Measurements from ENCODE around the gene GPA33. TPM values are rescaled to one million over a fixed set of nuclear protein-coding genes. Genes with fewer than 3 reads are reported as not detected.
"Not testable (repeated sequence)": the region's sequence is repeated elsewhere in the genome, so short reads cannot be mapped to it uniquely, and the experiment has no call there.

The GPA33 gene
- total RNA-seq, 4 donors from 2014 or later, result 0.29 TPM; not detected in 3

DNA sequence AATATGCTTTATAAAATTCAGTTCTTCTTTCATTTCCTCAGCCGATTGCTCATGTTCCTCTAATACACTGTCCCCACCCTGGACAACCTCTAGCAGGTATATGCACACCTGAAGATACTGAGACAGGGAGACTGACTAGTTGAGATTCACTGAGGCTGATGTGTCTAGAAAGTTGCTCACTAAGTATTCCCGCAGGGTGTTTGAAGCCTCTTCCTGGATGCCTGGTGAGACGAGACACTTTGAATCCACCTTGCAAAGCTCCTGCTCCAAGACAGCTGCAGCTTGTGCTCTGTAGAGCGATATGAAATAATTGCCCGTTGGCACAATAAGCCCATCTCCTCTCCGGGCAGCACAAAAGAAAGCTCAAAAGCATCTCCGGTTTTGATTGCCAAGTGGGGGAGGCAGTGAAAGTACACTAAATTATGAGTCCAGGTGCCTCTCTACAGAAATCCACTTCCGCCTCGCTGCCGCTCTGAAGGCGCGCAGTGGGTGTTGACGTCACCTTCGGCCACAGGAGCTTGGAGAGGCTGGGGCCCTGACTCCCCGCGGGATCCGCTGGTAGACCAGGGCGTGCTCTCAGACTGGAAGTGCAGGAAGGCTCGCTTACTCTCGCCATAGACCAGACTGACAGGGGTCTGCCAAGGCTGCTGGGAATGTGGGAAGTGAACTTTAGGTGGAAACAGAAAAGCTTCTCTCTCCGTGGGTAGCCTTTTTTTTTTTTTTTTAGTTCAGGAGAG lies 46.3 kb downstream of the GPA33 start:
- Histone ChIP-seq H3K27me3 (no peaks in the 10 kb centered on the region), H3K4me1 (no peaks in the 10 kb centered on the region), H3K4me3 (peak overlapping the region in 1 of 2 donors; percentile 23), H3K9me3 (no peaks in the 10 kb centered on the region), H3K36me3 (no peaks in the 10 kb centered on the region), H3K27ac (no peak overlapping the region)
- intact Hi-C loops (cut with DNase I; ENCODE audit: low total_unique reads), result no loop called here
- no peak for TF ChIP-seq POLR2A (IDR thresholded peaks at IDR 0.05)
- TF ChIP-seq, protein P1, sequence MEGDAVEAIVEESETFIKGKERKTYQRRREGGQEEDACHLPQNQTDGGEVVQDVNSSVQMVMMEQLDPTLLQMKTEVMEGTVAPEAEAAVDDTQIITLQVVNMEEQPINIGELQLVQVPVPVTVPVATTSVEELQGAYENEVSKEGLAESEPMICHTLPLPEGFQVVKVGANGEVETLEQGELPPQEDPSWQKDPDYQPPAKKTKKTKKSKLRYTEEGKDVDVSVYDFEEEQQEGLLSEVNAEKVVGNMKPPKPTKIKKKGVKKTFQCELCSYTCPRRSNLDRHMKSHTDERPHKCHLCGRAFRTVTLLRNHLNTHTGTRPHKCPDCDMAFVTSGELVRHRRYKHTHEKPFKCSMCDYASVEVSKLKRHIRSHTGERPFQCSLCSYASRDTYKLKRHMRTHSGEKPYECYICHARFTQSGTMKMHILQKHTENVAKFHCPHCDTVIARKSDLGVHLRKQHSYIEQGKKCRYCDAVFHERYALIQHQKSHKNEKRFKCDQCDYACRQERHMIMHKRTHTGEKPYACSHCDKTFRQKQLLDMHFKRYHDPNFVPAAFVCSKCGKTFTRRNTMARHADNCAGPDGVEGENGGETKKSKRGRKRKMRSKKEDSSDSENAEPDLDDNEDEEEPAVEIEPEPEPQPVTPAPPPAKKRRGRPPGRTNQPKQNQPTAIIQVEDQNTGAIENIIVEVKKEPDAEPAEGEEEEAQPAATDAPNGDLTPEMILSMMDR (IDR thresholded peaks at IDR 0.05), result no peak
- peak; percentile 51 to 54 for DNase-seq

DNA sequence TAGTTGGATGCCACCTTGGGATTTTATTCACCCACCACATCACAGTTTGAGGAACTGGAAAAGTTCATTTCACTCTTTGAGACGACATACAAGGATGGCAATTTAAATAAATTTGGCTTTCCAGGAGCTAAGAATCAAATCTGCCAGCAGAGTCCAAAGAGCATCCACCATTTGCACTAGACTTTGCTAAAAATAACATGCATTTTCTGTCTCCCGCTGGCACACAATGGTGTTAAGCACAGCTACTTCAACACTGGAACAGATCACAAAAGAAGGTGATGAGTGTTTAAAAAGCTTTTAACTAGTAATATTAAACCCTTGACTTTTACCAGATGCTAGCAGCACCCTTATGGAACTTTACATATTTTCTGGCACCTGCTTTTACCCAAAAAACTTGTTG lies 56.5 kb downstream of the GPA33 start:
- no peak overlapping the region for H3K4me3 ChIP-seq
- intact Hi-C loops (cut with DNase I; ENCODE audit: low total_unique reads), result no loop called here
- TF ChIP-seq POLR2A (IDR thresholded peaks at IDR 0.05), result no peak
- TF ChIP-seq, protein P1 (IDR thresholded peaks at IDR 0.05), result no peak
- H3K36me3 ChIP-seq, result no peaks in the 10 kb centered on the region
- no peaks in the 10 kb centered on the region for H3K4me1 ChIP-seq
- no peak for DNase-seq
- H3K27me3 ChIP-seq, result no peaks in the 10 kb centered on the region
- H3K9me3 ChIP-seq, result no peaks in the 10 kb centered on the region
- no peak overlapping the region for H3K27ac ChIP-seq

DNA sequence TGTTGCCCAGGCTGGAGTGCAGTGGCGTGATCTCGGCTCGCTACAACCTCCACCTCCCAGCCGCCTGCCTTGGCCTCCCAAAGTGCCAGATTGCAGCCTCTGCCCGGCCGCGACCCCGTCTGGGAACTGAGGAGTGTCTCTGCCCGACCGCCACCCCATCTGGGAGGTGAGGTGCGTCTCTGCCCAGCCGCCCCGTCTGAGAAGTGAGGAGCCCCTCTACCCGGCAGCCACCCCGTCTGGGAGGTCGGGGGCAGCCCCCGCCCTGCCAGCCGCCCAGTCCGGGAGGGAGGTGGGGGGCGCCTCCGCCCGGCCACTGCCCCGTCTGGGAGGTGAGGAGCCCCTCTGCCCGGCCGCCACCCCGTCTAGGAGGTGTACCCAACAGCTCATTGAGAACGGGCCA lies 60.6 kb downstream of the GPA33 start:
- H3K27me3 ChIP-seq; H3K4me3 ChIP-seq; DNase-seq; intact Hi-C loops (cut with DNase I; ENCODE audit: low total_unique reads); H3K4me1 ChIP-seq; H3K36me3 ChIP-seq; H3K27ac ChIP-seq; H3K9me3 ChIP-seq: not testable (repeated sequence)

GRCh38 chr1:167022384-167022783 lies 67.8 kb downstream of the GPA33 start:
- Histone ChIP-seq H3K9me3 (no peaks in the 10 kb centered on the region), H3K27ac (no peak overlapping the region), H3K4me1 (no peaks in the 10 kb centered on the region), H3K4me3 (no peak overlapping the region), H3K27me3 (no peaks in the 10 kb centered on the region), H3K36me3 (no peaks in the 10 kb centered on the region)
- TF ChIP-seq, protein P1 (IDR thresholded peaks at IDR 0.05), result no peak
- TF ChIP-seq POLR2A (IDR thresholded peaks at IDR 0.05), result no peak
- DNase-seq, result no peak
- intact Hi-C loops (cut with DNase I; ENCODE audit: low total_unique reads), result no loop called here

DNA sequence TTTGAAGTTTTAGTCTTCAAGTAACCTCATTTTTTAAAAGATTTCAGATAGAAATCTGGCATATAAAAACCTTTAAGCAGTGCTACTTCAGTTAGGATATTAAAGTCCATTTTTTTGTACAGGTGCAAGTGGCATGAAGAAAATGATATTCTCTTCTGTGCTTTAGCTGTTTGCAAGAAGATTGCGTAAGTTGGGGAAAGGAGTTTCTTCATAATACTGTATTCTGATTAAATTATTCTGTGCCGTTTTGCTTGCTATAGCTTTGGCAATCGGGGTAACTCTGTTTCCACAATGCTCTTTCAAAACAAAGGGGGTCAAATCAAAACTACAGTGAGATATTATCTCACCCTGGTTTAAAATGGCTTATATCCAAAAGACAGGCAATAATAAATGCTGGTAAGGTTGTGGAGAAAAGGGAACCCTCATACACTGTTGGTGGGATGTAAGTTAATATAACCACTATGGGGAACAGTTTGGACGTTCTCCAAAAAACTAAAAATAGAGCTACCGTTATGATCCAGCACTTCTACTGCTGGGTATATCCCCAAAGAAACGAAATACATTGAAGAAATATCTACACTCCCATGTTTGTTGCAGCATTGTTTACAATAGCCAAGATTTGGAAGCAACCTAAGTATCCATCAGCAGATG lies 74.0 kb downstream of the GPA33 start:
- DNase-seq, result no peak
- Histone ChIP-seq H3K27me3 (no peaks in the 10 kb centered on the region), H3K9me3 (no peaks in the 10 kb centered on the region), H3K27ac (no peak overlapping the region), H3K4me3 (no peak overlapping the region), H3K36me3 (no peaks in the 10 kb centered on the region), H3K4me1 (no peaks in the 10 kb centered on the region)
- no peak for TF ChIP-seq POLR2A (IDR thresholded peaks at IDR 0.05)
- TF ChIP-seq, protein P1 (IDR thresholded peaks at IDR 0.05), result no peak
- intact Hi-C loops (cut with DNase I; ENCODE audit: low total_unique reads), result no loop called here

Data from uterus (tissue), 4 donors.